Suprapubic skin (tissue), 3 donors: Measurements from ENCODE around the gene OTUB2.

ENCODE experiments used
- CTCF ChIP-seq, 2 donors: fragments of 200-600 bp in 1 of 2; fragments of 450-650 bp in 1 of 2; sonication (generic) in 1 of 2; IDR thresholded peaks; one replicate each; pipeline ENCODE4 v1.5.1; 2016 to 2019; ENCODE audit warnings: antibody characterized with exemption in 2 of 2, mild to moderate bottlenecking in 1 of 2, moderate library complexity in 1 of 2
- POLR2A ChIP-seq, 2 donors: fragments of 450-650 bp; IDR thresholded peaks; one replicate each; pipeline ENCODE4 v1.6.1; 2017; ENCODE audit warnings: antibody characterized with exemption in 2 of 2, mild to moderate bottlenecking in 2 of 2, moderate library complexity in 2 of 2

DNA sequence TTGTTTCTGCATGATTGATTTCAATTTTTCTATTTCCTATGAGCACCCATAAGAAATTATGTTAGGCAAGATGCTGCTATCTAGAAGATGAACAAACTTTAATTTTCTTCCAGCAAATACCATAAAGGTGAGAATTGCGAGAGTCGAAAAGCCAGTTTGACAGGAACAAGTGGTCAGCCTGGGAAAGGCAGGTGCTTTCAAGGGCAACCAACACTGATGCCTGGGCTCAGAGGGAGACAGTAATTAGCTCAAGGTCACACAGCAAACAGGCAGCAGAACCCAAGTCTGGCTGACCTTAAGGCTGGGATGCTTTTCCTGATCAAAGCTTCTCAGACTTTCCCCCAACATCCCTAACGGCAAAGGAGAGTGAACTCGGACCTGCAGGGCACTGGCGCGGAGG lies 6.8 kb upstream of the OTUB2 start:
- no peak for TF ChIP-seq POLR2A (IDR thresholded peaks at IDR 0.05)
- TF ChIP-seq CTCF (IDR thresholded peaks at IDR 0.05), result no peak
